ENCODE data around the gene UTP14A.
A peak's percentile ranks its signal among the peaks of the same experiment; 100 is the strongest.
"Not testable (repeated sequence)": the region's sequence is repeated elsewhere in the genome, so short reads cannot be mapped to it uniquely, and the experiment has no call there.

The UTP14A gene

GRCh38 chrX:129905787-129906580 is at the start of gene UTP14A:
Gene UTP14A (plus strand): TSS chrX:129906164. CDS start chrX:129906211, 47 bp downstream.
- peak; percentile 87 for DNase-seq

GRCh38 chrX:129859134-129859533 is 46.8 kb upstream of the UTP14A start:
- not testable (repeated sequence) for DNase-seq

- DNase-seq, result not testable (repeated sequence)
Measured at GRCh38 chrX:129866321-129866720, 39.6 kb upstream of the UTP14A start.

- DNase-seq, result no peak
Measured at GRCh38 chrX:129872524-129872923, 33.4 kb upstream of the UTP14A start.

GRCh38 chrX:129875669-129876068 is 30.3 kb upstream of the UTP14A start:
- no peak for DNase-seq

- no peak for DNase-seq
Measured at GRCh38 chrX:129876771-129877305, 29.1 kb upstream of the UTP14A start.

GRCh38 chrX:129877401-129877800 is 28.6 kb upstream of the UTP14A start:
- DNase-seq, result no peak

- no peak for DNase-seq
Measured at GRCh38 chrX:129900054-129900453, 5.9 kb upstream of the UTP14A start.

- no peak for DNase-seq
Measured at GRCh38 chrX:129908636-129909035, 2.7 kb downstream of the UTP14A start.

GRCh38 chrX:129925305-129926092 is 19.5 kb downstream of the UTP14A start:
- peak; percentile 81 for DNase-seq

- no peak for DNase-seq
Measured at GRCh38 chrX:129930941-129931410, 25.0 kb downstream of the UTP14A start.

GRCh38 chrX:129931411-129932015 is 25.5 kb downstream of the UTP14A start:
- DNase-seq, result peak; percentile 89

- DNase-seq, result peak; percentile 73
Measured at GRCh38 chrX:129932016-129932820, 26.3 kb downstream of the UTP14A start.

- DNase-seq, result peak; percentile 13
Measured at GRCh38 chrX:129932821-129933321, 26.9 kb downstream of the UTP14A start.

- no peak for DNase-seq
Measured at GRCh38 chrX:129933700-129934099, 27.7 kb downstream of the UTP14A start.

GRCh38 chrX:129934461-129934860 is 28.5 kb downstream of the UTP14A start:
- no peak for DNase-seq

GRCh38 chrX:129934952-129935351 is 29.0 kb downstream of the UTP14A start:
- no peak for DNase-seq

- no peak for DNase-seq
Measured at GRCh38 chrX:129938081-129938480, 32.1 kb downstream of the UTP14A start.

- DNase-seq, result no peak
Measured at GRCh38 chrX:129939986-129940385, 34.0 kb downstream of the UTP14A start.

GRCh38 chrX:129940721-129941120 is 34.8 kb downstream of the UTP14A start:
- no peak for DNase-seq

- DNase-seq, result no peak
Measured at GRCh38 chrX:129945131-129945530, 39.2 kb downstream of the UTP14A start.

- DNase-seq, result no peak
Measured at GRCh38 chrX:129953334-129953648, 47.3 kb downstream of the UTP14A start.
